LNCAP (cell line): ENCODE data around the gene CCT3.

Experiments
- TF ChIP-seq, protein P1 (sequence below): fragments of 450-650 bp; IDR thresholded peaks from 2 replicates; pipeline ENCODE4 v1.5.1; 2017; ENCODE audit warnings: mild to moderate bottlenecking

Gene CCT3

DNA sequence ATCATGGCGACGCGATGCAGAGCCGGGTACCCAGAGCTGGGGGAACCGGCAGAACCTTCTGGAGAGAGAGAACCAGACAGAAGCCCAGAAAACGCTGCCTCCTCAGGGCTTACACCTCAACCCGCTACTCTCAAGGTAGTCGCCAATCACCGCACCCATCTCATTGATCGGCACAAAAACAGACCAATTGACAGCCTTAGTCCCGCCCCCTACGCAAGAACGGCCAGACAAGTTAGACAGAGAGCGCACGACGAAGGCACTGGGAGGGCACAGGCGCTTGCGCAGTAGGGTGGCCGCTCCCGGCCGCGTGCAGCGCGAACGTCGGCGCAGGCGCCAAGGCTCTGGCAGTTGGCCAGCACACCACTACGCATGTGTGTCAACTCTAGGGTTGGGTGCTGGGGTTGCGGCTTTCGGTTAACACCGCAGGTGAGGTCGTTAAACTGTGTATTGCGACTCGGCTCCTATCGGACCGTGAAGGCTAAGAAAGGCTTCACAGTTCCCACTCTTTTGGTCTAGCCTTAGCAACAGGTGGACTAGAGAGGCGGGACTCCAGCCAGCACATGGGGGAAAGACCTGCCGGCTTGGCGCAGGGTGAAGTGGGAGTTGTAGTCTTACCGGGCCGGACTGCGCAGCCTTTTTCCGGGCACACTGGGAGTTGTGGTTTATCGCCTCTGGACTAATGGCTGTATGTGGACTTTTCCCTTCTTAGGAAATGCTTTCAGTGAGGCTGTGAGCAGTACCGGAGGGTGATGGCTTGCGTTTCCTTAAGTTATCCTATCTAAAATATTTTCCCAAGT lies at the start of gene CCT3, which contains the start of gene TSACC:
Gene CCT3 (minus strand): TSS at position 113 of the 797 bp plus-strand sequence. CDS start 108 bp downstream, at position 5.
Gene TSACC (plus strand): TSS at position 347 of the 797 bp plus-strand sequence. CDS start 1,232 bp downstream, outside the sequence.
- TF ChIP-seq, protein P1, sequence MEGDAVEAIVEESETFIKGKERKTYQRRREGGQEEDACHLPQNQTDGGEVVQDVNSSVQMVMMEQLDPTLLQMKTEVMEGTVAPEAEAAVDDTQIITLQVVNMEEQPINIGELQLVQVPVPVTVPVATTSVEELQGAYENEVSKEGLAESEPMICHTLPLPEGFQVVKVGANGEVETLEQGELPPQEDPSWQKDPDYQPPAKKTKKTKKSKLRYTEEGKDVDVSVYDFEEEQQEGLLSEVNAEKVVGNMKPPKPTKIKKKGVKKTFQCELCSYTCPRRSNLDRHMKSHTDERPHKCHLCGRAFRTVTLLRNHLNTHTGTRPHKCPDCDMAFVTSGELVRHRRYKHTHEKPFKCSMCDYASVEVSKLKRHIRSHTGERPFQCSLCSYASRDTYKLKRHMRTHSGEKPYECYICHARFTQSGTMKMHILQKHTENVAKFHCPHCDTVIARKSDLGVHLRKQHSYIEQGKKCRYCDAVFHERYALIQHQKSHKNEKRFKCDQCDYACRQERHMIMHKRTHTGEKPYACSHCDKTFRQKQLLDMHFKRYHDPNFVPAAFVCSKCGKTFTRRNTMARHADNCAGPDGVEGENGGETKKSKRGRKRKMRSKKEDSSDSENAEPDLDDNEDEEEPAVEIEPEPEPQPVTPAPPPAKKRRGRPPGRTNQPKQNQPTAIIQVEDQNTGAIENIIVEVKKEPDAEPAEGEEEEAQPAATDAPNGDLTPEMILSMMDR: no peak

- TF ChIP-seq, protein P1: no peak
These were observed 49.7 kb upstream of the CCT3 start for GRCh38 chr1:156387870-156388173.

GRCh38 chr1:156386949-156387869 lies 49.1 kb upstream of the CCT3 start:
- TF ChIP-seq, protein P1: no peak

DNA sequence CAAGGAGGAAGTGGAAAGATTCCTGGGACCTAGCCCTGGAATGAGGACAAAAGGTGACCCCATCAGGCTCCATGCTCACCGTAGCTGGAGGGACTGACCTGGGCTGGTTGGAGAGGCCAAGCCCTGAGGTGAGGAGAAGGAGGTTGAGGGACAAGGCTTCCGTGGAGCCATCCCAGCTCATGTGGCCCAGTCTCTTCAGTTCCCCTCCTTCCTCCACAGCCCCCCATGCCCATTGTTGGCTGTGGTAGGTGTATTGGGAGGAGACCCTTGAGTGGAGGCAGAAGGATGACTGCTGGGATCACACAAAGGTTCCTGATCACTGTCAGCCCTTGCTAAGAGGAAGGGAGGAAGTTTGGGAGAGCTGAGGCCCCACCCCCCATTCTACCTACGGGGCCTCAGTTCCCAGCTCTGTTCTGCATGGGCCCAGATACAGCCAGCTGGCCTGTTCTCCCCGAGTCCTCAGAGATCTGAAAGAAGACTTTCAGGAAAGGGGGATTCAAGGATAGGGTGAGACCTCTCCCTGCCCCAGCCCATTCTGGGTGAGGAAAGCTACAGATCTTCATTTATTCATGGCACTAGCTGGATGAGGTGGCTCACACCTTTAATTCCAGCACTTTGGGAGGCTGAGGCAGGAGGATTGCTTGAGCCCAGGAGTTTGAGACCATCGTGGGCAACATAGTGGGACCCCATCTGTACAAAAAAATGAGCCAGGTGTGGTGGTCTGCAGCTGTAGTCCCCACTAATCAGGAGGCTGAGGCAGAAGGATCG lies 48.2 kb upstream of the CCT3 start:
- TF ChIP-seq, protein P1: no peak

- TF ChIP-seq, protein P1: peak; percentile 98
These were observed 47.5 kb upstream of the CCT3 start for GRCh38 chr1:156385534-156386031.

GRCh38 chr1:156384658-156385057 lies 46.6 kb upstream of the CCT3 start:
- TF ChIP-seq, protein P1: no peak

- TF ChIP-seq, protein P1: no peak
These were observed 45.9 kb upstream of the CCT3 start for GRCh38 chr1:156384007-156384406.
